Measurements from ENCODE around the gene GGPS1.

The GGPS1 gene

GRCh38 chr1:235325139-235325538, 3.2 kb upstream of the GGPS1 start:
- Histone ChIP-seq H3K4me3 (ENCODE audit: low read depth, low read length) (peak overlapping the region; percentile 100), H3K9me3 (ENCODE audit: control insufficient read depth, insufficient read depth, low read depth, low read length) (no peaks in the 10 kb centered on the region), H3K27ac (ENCODE audit: low read depth, low read length) (no peak overlapping the region), H3K9ac (ENCODE audit: low read length) (no peak overlapping the region), H3K36me3 (ENCODE audit: control insufficient read depth, insufficient read depth, low read length) (peaks cover 2% of the 10 kb centered on the region), H3K4me1 (ENCODE audit: control insufficient read depth, insufficient read depth, low read length) (peaks cover 10% of the 10 kb centered on the region; the same call in 1 of the 2 replicates), H3K27me3 (ENCODE audit: control insufficient read depth, insufficient read depth, low read length) (no peaks in the 10 kb centered on the region)

- Histone ChIP-seq H3K36me3 (ENCODE audit: control insufficient read depth, insufficient read depth, low read length) (peaks cover 2% of the 10 kb centered on the region), H3K27ac (ENCODE audit: low read depth, low read length) (no peak overlapping the region), H3K4me3 (ENCODE audit: low read depth, low read length) (peak overlapping the region; percentile 100), H3K27me3 (ENCODE audit: control insufficient read depth, insufficient read depth, low read length) (no peaks in the 10 kb centered on the region), H3K9me3 (ENCODE audit: control insufficient read depth, insufficient read depth, low read depth, low read length) (no peaks in the 10 kb centered on the region), H3K9ac (ENCODE audit: low read length) (no peak overlapping the region), H3K4me1 (ENCODE audit: control insufficient read depth, insufficient read depth, low read length) (peaks cover 16% of the 10 kb centered on the region)
Measured at GRCh38 chr1:235325854-235326253, 2.5 kb upstream of the GGPS1 start.

GRCh38 chr1:235326719-235327558, 1.4 kb upstream of the GGPS1 start:
- H3K27ac ChIP-seq (ENCODE audit: low read depth, low read length) = peak overlapping the region; percentile 93; the same call in 1 of the 2 replicates
- H3K36me3 ChIP-seq (ENCODE audit: control insufficient read depth, insufficient read depth, low read length) = peaks cover 7% of the 10 kb centered on the region
- H3K4me3 ChIP-seq (ENCODE audit: low read depth, low read length) = peak overlapping the region; percentile 100
- no peaks in the 10 kb centered on the region for H3K9me3 ChIP-seq (ENCODE audit: control insufficient read depth, insufficient read depth, low read depth, low read length)
- peak overlapping the region; percentile 92 for H3K9ac ChIP-seq (ENCODE audit: low read length)
- H3K27me3 ChIP-seq (ENCODE audit: control insufficient read depth, insufficient read depth, low read length) = no peaks in the 10 kb centered on the region
- peaks cover 20% of the 10 kb centered on the region for H3K4me1 ChIP-seq (ENCODE audit: control insufficient read depth, insufficient read depth, low read length)

GRCh38 chr1:235327559-235328270, 655 bp upstream of the GGPS1 start, which contains the start of gene ARID4B:
ARID4B (minus strand) TSS chr1:235328179; CDS start chr1:235326919, 1,260 bp downstream.
- H3K4me3 ChIP-seq (ENCODE audit: low read depth, low read length) = peak within 1 kb of the TSS; percentile 100
- peak within 1 kb of the TSS; percentile 94 for H3K9ac ChIP-seq (ENCODE audit: low read length)
- H3K9me3 ChIP-seq (ENCODE audit: control insufficient read depth, insufficient read depth, low read depth, low read length) = no peaks in the 10 kb centered on the region
- no peaks in the 10 kb centered on the region for H3K27me3 ChIP-seq (ENCODE audit: control insufficient read depth, insufficient read depth, low read length)
- H3K27ac ChIP-seq (ENCODE audit: low read depth, low read length) = peak within 1 kb of the TSS; percentile 93
- peaks cover 20% of the 10 kb centered on the region for H3K4me1 ChIP-seq (ENCODE audit: control insufficient read depth, insufficient read depth, low read length)
- H3K36me3 ChIP-seq (ENCODE audit: control insufficient read depth, insufficient read depth, low read length) = peaks cover 9% of the 10 kb centered on the region; the same call in 1 of the 2 replicates

- H3K27me3 ChIP-seq (ENCODE audit: control insufficient read depth, insufficient read depth, low read length) = no peaks in the 10 kb centered on the region
- peak overlapping the region; percentile 84 for H3K4me3 ChIP-seq (ENCODE audit: low read depth, low read length)
- H3K36me3 ChIP-seq (ENCODE audit: control insufficient read depth, insufficient read depth, low read length) = peaks cover 7% of the 10 kb centered on the region; the same call in 1 of the 2 replicates
- no peaks in the 10 kb centered on the region for H3K9me3 ChIP-seq (ENCODE audit: control insufficient read depth, insufficient read depth, low read depth, low read length)
- H3K9ac ChIP-seq (ENCODE audit: low read length) = peak overlapping the region; percentile 94
- H3K27ac ChIP-seq (ENCODE audit: low read depth, low read length) = peak overlapping the region; percentile 71
- peaks cover 20% of the 10 kb centered on the region for H3K4me1 ChIP-seq (ENCODE audit: control insufficient read depth, insufficient read depth, low read length)
Measured at GRCh38 chr1:235329139-235329902, 951 bp downstream of the GGPS1 start.

GRCh38 chr1:235330918-235331285, 2.5 kb downstream of the GGPS1 start:
- Histone ChIP-seq H3K27me3 (ENCODE audit: control insufficient read depth, insufficient read depth, low read length) (no peaks in the 10 kb centered on the region), H3K9me3 (ENCODE audit: control insufficient read depth, insufficient read depth, low read depth, low read length) (no peaks in the 10 kb centered on the region), H3K4me3 (ENCODE audit: low read depth, low read length) (peak overlapping the region; percentile 84; the same call in 1 of the 2 replicates), H3K27ac (ENCODE audit: low read depth, low read length) (no peak overlapping the region), H3K4me1 (ENCODE audit: control insufficient read depth, insufficient read depth, low read length) (peaks cover 13% of the 10 kb centered on the region), H3K36me3 (ENCODE audit: control insufficient read depth, insufficient read depth, low read length) (peaks cover 18% of the 10 kb centered on the region), H3K9ac (ENCODE audit: low read length) (no peak overlapping the region)

GRCh38 chr1:235331401-235331800, 3.0 kb downstream of the GGPS1 start:
- Histone ChIP-seq H3K4me3 (ENCODE audit: low read depth, low read length) (peak overlapping the region; percentile 84; the same call in 1 of the 2 replicates), H3K27ac (ENCODE audit: low read depth, low read length) (no peak overlapping the region), H3K36me3 (ENCODE audit: control insufficient read depth, insufficient read depth, low read length) (peaks cover 23% of the 10 kb centered on the region), H3K9ac (ENCODE audit: low read length) (no peak overlapping the region), H3K4me1 (ENCODE audit: control insufficient read depth, insufficient read depth, low read length) (peaks cover 10% of the 10 kb centered on the region), H3K9me3 (ENCODE audit: control insufficient read depth, insufficient read depth, low read depth, low read length) (no peaks in the 10 kb centered on the region), H3K27me3 (ENCODE audit: control insufficient read depth, insufficient read depth, low read length) (no peaks in the 10 kb centered on the region)

GRCh38 chr1:235336903-235337302, 8.5 kb downstream of the GGPS1 start:
- no peaks in the 10 kb centered on the region for H3K27me3 ChIP-seq (ENCODE audit: control insufficient read depth, insufficient read depth, low read length)
- H3K9me3 ChIP-seq (ENCODE audit: control insufficient read depth, insufficient read depth, low read depth, low read length) = no peaks in the 10 kb centered on the region
- H3K4me3 ChIP-seq (ENCODE audit: low read depth, low read length) = no peak overlapping the region
- H3K4me1 ChIP-seq (ENCODE audit: control insufficient read depth, insufficient read depth, low read length) = no peaks in the 10 kb centered on the region
- H3K36me3 ChIP-seq (ENCODE audit: control insufficient read depth, insufficient read depth, low read length) = peaks cover 48% of the 10 kb centered on the region
- no peak overlapping the region for H3K9ac ChIP-seq (ENCODE audit: low read length)
- no peak overlapping the region for H3K27ac ChIP-seq (ENCODE audit: low read depth, low read length)

- H3K9ac ChIP-seq (ENCODE audit: low read length) = no peak overlapping the region
- peaks cover 58% of the 10 kb centered on the region for H3K36me3 ChIP-seq (ENCODE audit: control insufficient read depth, insufficient read depth, low read length)
- no peak overlapping the region for H3K4me3 ChIP-seq (ENCODE audit: low read depth, low read length)
- H3K9me3 ChIP-seq (ENCODE audit: control insufficient read depth, insufficient read depth, low read depth, low read length) = no peaks in the 10 kb centered on the region
- no peaks in the 10 kb centered on the region for H3K4me1 ChIP-seq (ENCODE audit: control insufficient read depth, insufficient read depth, low read length)
- no peak overlapping the region for H3K27ac ChIP-seq (ENCODE audit: low read depth, low read length)
- no peaks in the 10 kb centered on the region for H3K27me3 ChIP-seq (ENCODE audit: control insufficient read depth, insufficient read depth, low read length)
Measured at GRCh38 chr1:235339746-235340145, 11.4 kb downstream of the GGPS1 start.

GRCh38 chr1:235341334-235341733, 13.0 kb downstream of the GGPS1 start:
- Histone ChIP-seq H3K9me3 (ENCODE audit: control insufficient read depth, insufficient read depth, low read depth, low read length) (no peaks in the 10 kb centered on the region), H3K27ac (ENCODE audit: low read depth, low read length) (no peak overlapping the region), H3K27me3 (ENCODE audit: control insufficient read depth, insufficient read depth, low read length) (no peaks in the 10 kb centered on the region), H3K9ac (ENCODE audit: low read length) (no peak overlapping the region), H3K4me3 (ENCODE audit: low read depth, low read length) (no peak overlapping the region), H3K4me1 (ENCODE audit: control insufficient read depth, insufficient read depth, low read length) (no peaks in the 10 kb centered on the region), H3K36me3 (ENCODE audit: control insufficient read depth, insufficient read depth, low read length) (peaks cover 43% of the 10 kb centered on the region)

All from HUES6 (cell line).